Measurements from ENCODE around the gene GPX7.
"Not testable (repeated sequence)": the region's sequence is repeated elsewhere in the genome, so short reads cannot be mapped to it uniquely, and the experiment has no call there.

GPX7 gene

DNA sequence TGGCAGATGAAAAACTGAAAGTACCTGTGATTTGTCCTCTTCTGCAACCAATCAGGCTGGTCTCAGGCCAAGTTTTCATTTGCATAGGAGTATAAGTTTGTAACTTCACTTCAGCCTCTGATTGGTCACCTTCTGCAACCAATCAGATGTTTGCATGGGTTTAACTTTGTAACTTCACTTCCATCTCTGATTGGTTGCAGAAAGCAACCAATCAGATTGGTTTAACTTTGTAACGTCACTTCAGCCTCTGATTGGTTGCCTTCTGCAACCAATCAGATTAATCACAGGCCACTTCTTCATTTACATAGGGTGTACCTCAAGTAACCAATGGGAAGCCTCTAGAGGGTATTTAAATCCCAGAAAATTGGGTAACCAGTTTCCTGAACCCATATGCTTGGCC, 30.4 kb upstream of the GPX7 start:
- TF ChIP-seq CTCF (IDR thresholded peaks at IDR 0.05; ENCODE audit: low read depth, low read length), result no peak
- no peak overlapping the region for H3K4me3 ChIP-seq (replicated peaks in 1 of 2; ENCODE audit: low read depth in 2 of 2, low read length in 2 of 2)
- DNase-seq (ENCODE audit: low read depth in 2 of 2), result peak; percentile 25 to 54

- DNase-seq (ENCODE audit: low read depth in 2 of 2), result no peak
- H3K4me3 ChIP-seq (replicated peaks in 1 of 2; ENCODE audit: low read depth in 2 of 2, low read length in 2 of 2), result no peak overlapping the region
- TF ChIP-seq CTCF (IDR thresholded peaks at IDR 0.05; ENCODE audit: low read depth, low read length), result no peak
Observed at GRCh38 chr1:52572387-52572786, 29.8 kb upstream of the GPX7 start.

GRCh38 chr1:52574594-52574993, 27.6 kb upstream of the GPX7 start:
- H3K4me3 ChIP-seq (replicated peaks in 1 of 2; ENCODE audit: low read depth in 2 of 2, low read length in 2 of 2), result no peak overlapping the region
- no peak for TF ChIP-seq CTCF (IDR thresholded peaks at IDR 0.05; ENCODE audit: low read depth, low read length)
- peak; percentile 94 to 96 for DNase-seq (ENCODE audit: low read depth in 2 of 2)

DNA sequence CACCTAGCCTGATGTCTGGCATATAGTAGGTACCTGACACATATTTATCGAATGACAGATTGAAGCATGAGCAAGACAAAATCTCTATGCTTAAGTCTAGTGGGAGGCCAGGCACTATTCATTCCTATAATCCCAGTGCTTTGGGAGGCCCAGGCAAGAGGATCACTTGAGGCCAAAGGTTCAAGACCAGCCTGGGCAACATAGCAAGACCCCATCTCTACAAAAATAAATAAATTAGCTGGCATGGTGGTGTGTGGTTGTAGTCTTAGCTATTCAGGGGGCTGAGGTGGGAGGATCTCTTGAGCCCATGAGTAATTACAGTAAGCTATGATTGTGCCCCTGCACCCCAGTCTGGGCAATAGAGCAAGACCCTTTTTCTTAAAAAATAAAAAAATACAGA, 26.1 kb upstream of the GPX7 start:
- H3K4me3 ChIP-seq (replicated peaks in 1 of 2; ENCODE audit: low read depth in 2 of 2, low read length in 2 of 2), result no peak overlapping the region
- DNase-seq (ENCODE audit: low read depth in 2 of 2), result no peak
- no peak for TF ChIP-seq CTCF (IDR thresholded peaks at IDR 0.05; ENCODE audit: low read depth, low read length)

- not testable (repeated sequence) for DNase-seq (ENCODE audit: low read depth in 2 of 2); H3K4me3 ChIP-seq (replicated peaks in 1 of 2; ENCODE audit: low read depth in 2 of 2, low read length in 2 of 2)
Observed at GRCh38 chr1:52578066-52578465, 24.1 kb upstream of the GPX7 start.

GRCh38 chr1:52579415-52579814, 22.8 kb upstream of the GPX7 start:
- peak in 1 of 2 donors; percentile 20 for DNase-seq (ENCODE audit: low read depth in 2 of 2)
- no peak for TF ChIP-seq CTCF (IDR thresholded peaks at IDR 0.05; ENCODE audit: low read depth, low read length)

GRCh38 chr1:52580283-52580682, 21.9 kb upstream of the GPX7 start:
- H3K4me3 ChIP-seq (replicated peaks in 1 of 2; ENCODE audit: low read depth in 2 of 2, low read length in 2 of 2), result no peak overlapping the region
- DNase-seq (ENCODE audit: low read depth in 2 of 2), result no peak
- TF ChIP-seq CTCF (IDR thresholded peaks at IDR 0.05; ENCODE audit: low read depth, low read length), result no peak

More at GRCh38 chr1:52579415-52579814, 22.8 kb upstream of the GPX7 start:
- no peak overlapping the region for H3K4me3 ChIP-seq (replicated peaks in 1 of 2; ENCODE audit: low read depth in 2 of 2, low read length in 2 of 2)
